Activated CD8-positive, alpha-beta memory T cell treated with anti-CD3 and anti-CD28 coated beads for 48 hours (primary cell): Measurements from ENCODE around the gene PPM1M.
"Not testable (repeated sequence)": the region's sequence is repeated elsewhere in the genome, so short reads cannot be mapped to it uniquely, and the experiment has no call there.

ENCODE experiments used
- DNase-seq, 3 experiments: peaks; one replicate each; pipeline ENCODE4 v3.0.0-alpha.2; 2020; ENCODE audit warnings: low read depth in 2 of 3, low spot score in 2 of 3

PPM1M gene

GRCh38 chr3:52277071-52277964, 31.8 kb downstream of the PPM1M start:
- peak; percentile 55 to 72 (median 61) for DNase-seq

- DNase-seq = peak in 2 of 3 experiments; percentile 36 to 45
Measured at GRCh38 chr3:52277972-52278509, 32.5 kb downstream of the PPM1M start.

- peak; percentile 98 to 99 (median 98) for DNase-seq
Measured at GRCh38 chr3:52278510-52279069, 33.0 kb downstream of the PPM1M start, which contains the start of gene WDR82. Gene WDR82, minus strand, starts transcription at chr3:52278649. Its CDS starts 288 bp downstream, at chr3:52278361.

GRCh38 chr3:52279596-52279995, 34.0 kb downstream of the PPM1M start:
- DNase-seq = no peak

GRCh38 chr3:52280050-52280461, 34.5 kb downstream of the PPM1M start:
- no peak for DNase-seq

- DNase-seq = no peak
Measured at GRCh38 chr3:52281981-52282801, 36.6 kb downstream of the PPM1M start.

GRCh38 chr3:52283306-52283705, 37.7 kb downstream of the PPM1M start:
- no peak for DNase-seq

- not testable (repeated sequence) for DNase-seq
Measured at GRCh38 chr3:52284051-52284450, 38.5 kb downstream of the PPM1M start.

- DNase-seq = no peak
Measured at GRCh38 chr3:52286777-52287110, 41.2 kb downstream of the PPM1M start.

GRCh38 chr3:52288674-52289073, 43.1 kb downstream of the PPM1M start:
- DNase-seq = no peak

- DNase-seq = no peak
Measured at GRCh38 chr3:52289338-52289746, 43.8 kb downstream of the PPM1M start.

- DNase-seq = no peak
Measured at GRCh38 chr3:52289747-52290595, 44.4 kb downstream of the PPM1M start.

- no peak for DNase-seq
Measured at GRCh38 chr3:52290596-52291507, 45.3 kb downstream of the PPM1M start.

GRCh38 chr3:52291508-52292181, 46.1 kb downstream of the PPM1M start:
- DNase-seq = peak in 1 of 3 experiments; percentile 34

GRCh38 chr3:52292247-52293065, 46.9 kb downstream of the PPM1M start:
- DNase-seq = no peak

GRCh38 chr3:52293491-52294319, 48.1 kb downstream of the PPM1M start:
- DNase-seq = no peak
